Liver (tissue), 3 donors: ENCODE measurements around the gene PGBD5.

Source experiments
- EGR1 ChIP-seq, 2 donors: IDR thresholded peaks; 2 replicates each; pipeline ENCODE4 v1.6.1; 2016 to 2018; ENCODE audit warnings: antibody characterized with exemption in 2 of 2, low read depth in 2 of 2
- GABPA ChIP-seq, 2 donors: IDR thresholded peaks in 1 of 2; conservative IDR thresholded peaks in 1 of 2; 2 replicates each; pipeline ENCODE4 v1.6.1; 2016; ENCODE audit warnings: antibody characterized with exemption in 2 of 2, mild to moderate bottlenecking in 1 of 2, moderate library complexity in 1 of 2
- HNF4G ChIP-seq: IDR thresholded peaks from 2 replicates; pipeline ENCODE4 v1.6.1; 2016; ENCODE audit warnings: antibody characterized with exemption
- JUND ChIP-seq, 2 donors: IDR thresholded peaks; 2 replicates each; pipeline ENCODE4 v1.6.1; 2016; ENCODE audit warnings: antibody characterized with exemption in 2 of 2
- RAD21 ChIP-seq, 2 donors: IDR thresholded peaks; 2 replicates each; pipeline ENCODE4 v1.6.1; 2016; ENCODE audit warnings: antibody characterized with exemption in 2 of 2, mild to moderate bottlenecking in 2 of 2
- RXRA ChIP-seq, 2 donors: IDR thresholded peaks; 2 replicates each; pipeline ENCODE4 v1.6.1; 2017 to 2018; ENCODE audit warnings: antibody characterized with exemption in 2 of 2, mild to moderate bottlenecking in 1 of 2
- SP1 ChIP-seq: IDR thresholded peaks from 2 replicates; pipeline ENCODE4 v1.6.1; 2018; ENCODE audit warnings: antibody characterized with exemption, mild to moderate bottlenecking
- TAF1 ChIP-seq: conservative IDR thresholded peaks from 2 replicates; pipeline ENCODE4 v1.6.1; 2016; ENCODE audit warnings: antibody characterized with exemption, mild to moderate bottlenecking
- YY1 ChIP-seq: IDR thresholded peaks from 2 replicates; pipeline ENCODE4 v1.6.1; 2016; ENCODE audit warnings: antibody characterized with exemption, mild to moderate bottlenecking
- TF ChIP-seq, protein P1 (sequence below): fragments of 150-350 bp; IDR thresholded peaks from 2 replicates; pipeline ENCODE4 v1.5.1; 2017; ENCODE audit warnings: improper control_type of control experiment, low read depth, low read length; ENCODE audit not compliant: missing input control
- TF ChIP-seq, protein P2 (sequence below): IDR thresholded peaks from 2 replicates; pipeline ENCODE4 v1.6.1; 2016; ENCODE audit warnings: antibody characterized with exemption, mild to moderate bottlenecking
- TF ChIP-seq, protein P3 (sequence below): IDR thresholded peaks from 2 replicates; pipeline ENCODE4 v1.6.1; 2016; ENCODE audit warnings: antibody characterized with exemption
- TF ChIP-seq, protein P4 (sequence below): IDR thresholded peaks from 2 replicates; pipeline ENCODE4 v1.6.1; 2016; ENCODE audit warnings: antibody characterized with exemption
- donor health status: healthy.
- donor health status: healthy.

DNA sequence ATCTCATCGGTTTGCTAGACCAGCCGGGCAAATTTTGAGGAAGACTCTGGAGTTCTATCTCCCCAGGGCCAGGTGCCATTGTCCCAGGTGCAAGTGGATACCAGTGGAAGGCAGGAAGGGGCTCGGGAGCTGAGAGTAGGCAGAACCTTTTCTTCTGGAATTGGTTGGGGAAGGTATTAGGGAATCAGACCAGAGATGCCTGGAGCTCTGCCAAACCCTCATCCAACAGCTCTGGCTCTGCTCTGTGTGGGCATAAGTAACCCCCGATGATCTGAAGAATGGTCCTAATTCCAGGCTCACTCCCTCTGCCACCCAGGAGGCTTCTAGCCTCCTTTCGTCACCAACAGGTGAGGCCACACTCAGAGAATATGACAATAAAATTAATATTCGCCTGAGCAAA lies 69.9 kb downstream of the PGBD5 start:
- TF ChIP-seq, protein P1, sequence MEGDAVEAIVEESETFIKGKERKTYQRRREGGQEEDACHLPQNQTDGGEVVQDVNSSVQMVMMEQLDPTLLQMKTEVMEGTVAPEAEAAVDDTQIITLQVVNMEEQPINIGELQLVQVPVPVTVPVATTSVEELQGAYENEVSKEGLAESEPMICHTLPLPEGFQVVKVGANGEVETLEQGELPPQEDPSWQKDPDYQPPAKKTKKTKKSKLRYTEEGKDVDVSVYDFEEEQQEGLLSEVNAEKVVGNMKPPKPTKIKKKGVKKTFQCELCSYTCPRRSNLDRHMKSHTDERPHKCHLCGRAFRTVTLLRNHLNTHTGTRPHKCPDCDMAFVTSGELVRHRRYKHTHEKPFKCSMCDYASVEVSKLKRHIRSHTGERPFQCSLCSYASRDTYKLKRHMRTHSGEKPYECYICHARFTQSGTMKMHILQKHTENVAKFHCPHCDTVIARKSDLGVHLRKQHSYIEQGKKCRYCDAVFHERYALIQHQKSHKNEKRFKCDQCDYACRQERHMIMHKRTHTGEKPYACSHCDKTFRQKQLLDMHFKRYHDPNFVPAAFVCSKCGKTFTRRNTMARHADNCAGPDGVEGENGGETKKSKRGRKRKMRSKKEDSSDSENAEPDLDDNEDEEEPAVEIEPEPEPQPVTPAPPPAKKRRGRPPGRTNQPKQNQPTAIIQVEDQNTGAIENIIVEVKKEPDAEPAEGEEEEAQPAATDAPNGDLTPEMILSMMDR: no peak
- TF ChIP-seq, protein P2, sequence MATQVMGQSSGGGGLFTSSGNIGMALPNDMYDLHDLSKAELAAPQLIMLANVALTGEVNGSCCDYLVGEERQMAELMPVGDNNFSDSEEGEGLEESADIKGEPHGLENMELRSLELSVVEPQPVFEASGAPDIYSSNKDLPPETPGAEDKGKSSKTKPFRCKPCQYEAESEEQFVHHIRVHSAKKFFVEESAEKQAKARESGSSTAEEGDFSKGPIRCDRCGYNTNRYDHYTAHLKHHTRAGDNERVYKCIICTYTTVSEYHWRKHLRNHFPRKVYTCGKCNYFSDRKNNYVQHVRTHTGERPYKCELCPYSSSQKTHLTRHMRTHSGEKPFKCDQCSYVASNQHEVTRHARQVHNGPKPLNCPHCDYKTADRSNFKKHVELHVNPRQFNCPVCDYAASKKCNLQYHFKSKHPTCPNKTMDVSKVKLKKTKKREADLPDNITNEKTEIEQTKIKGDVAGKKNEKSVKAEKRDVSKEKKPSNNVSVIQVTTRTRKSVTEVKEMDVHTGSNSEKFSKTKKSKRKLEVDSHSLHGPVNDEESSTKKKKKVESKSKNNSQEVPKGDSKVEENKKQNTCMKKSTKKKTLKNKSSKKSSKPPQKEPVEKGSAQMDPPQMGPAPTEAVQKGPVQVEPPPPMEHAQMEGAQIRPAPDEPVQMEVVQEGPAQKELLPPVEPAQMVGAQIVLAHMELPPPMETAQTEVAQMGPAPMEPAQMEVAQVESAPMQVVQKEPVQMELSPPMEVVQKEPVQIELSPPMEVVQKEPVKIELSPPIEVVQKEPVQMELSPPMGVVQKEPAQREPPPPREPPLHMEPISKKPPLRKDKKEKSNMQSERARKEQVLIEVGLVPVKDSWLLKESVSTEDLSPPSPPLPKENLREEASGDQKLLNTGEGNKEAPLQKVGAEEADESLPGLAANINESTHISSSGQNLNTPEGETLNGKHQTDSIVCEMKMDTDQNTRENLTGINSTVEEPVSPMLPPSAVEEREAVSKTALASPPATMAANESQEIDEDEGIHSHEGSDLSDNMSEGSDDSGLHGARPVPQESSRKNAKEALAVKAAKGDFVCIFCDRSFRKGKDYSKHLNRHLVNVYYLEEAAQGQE: no peak
- no peak for TF ChIP-seq SP1
- TF ChIP-seq RAD21 (IDR thresholded peaks at IDR 0.05): no peak
- no peak for TF ChIP-seq YY1
- TF ChIP-seq, protein P3, sequence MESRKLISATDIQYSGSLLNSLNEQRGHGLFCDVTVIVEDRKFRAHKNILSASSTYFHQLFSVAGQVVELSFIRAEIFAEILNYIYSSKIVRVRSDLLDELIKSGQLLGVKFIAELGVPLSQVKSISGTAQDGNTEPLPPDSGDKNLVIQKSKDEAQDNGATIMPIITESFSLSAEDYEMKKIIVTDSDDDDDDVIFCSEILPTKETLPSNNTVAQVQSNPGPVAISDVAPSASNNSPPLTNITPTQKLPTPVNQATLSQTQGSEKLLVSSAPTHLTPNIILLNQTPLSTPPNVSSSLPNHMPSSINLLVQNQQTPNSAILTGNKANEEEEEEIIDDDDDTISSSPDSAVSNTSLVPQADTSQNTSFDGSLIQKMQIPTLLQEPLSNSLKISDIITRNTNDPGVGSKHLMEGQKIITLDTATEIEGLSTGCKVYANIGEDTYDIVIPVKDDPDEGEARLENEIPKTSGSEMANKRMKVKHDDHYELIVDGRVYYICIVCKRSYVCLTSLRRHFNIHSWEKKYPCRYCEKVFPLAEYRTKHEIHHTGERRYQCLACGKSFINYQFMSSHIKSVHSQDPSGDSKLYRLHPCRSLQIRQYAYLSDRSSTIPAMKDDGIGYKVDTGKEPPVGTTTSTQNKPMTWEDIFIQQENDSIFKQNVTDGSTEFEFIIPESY: no peak
- TF ChIP-seq RXRA (IDR thresholded peaks at IDR 0.05): no peak
- TF ChIP-seq, protein P4, sequence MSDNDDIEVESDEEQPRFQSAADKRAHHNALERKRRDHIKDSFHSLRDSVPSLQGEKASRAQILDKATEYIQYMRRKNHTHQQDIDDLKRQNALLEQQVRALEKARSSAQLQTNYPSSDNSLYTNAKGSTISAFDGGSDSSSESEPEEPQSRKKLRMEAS: no peak
- no peak for TF ChIP-seq TAF1
- no peak for TF ChIP-seq EGR1 (IDR thresholded peaks at IDR 0.05; ENCODE audit: low read depth in 2 of 2)
- no peak for TF ChIP-seq JUND (IDR thresholded peaks at IDR 0.05)
- TF ChIP-seq GABPA (IDR thresholded peaks at IDR 0.05 in 1 of 2, conservative IDR thresholded peaks at IDR 0.05 in 1 of 2): no peak
- TF ChIP-seq HNF4G: no peak
